IMR-90 (cell line): ENCODE data around the gene HES4.

Experiments used
- BHLHE40 ChIP-seq: fragments of 150-350 bp; IDR thresholded peaks from 2 replicates; pipeline ENCODE4 v1.6.1; 2016; ENCODE audit warnings: mild to moderate bottlenecking, low read depth, low read length
- CTCF ChIP-seq: conservative IDR thresholded peaks from 2 replicates; pipeline ENCODE4 v1.5.1; 2012; ENCODE audit warnings: mild to moderate bottlenecking, low read depth, low read length, improper control_type of control experiment
- MAFK ChIP-seq: IDR thresholded peaks from 2 replicates; pipeline ENCODE4 v1.6.1; 2012; ENCODE audit warnings: low read depth, low read length, improper control_type of control experiment
- MAZ ChIP-seq: IDR thresholded peaks from 2 replicates; pipeline ENCODE4 v1.6.1; 2012; ENCODE audit warnings: low read depth, mild to moderate bottlenecking, low read length, improper control_type of control experiment, moderate library complexity, borderline replicate concordance
- POLR2A ChIP-seq: IDR thresholded peaks from 2 replicates; pipeline ENCODE4 v1.6.1; 2012; ENCODE audit warnings: mild to moderate bottlenecking, low read depth, low read length
- RAD21 ChIP-seq: IDR thresholded peaks from 2 replicates; pipeline ENCODE4 v1.6.1; 2012; ENCODE audit warnings: low read length, improper control_type of control experiment

GRCh38 chr1:1041092-1041523, 41.2 kb upstream of the HES4 start:
- TF ChIP-seq CTCF (no peak), POLR2A (no peak), RAD21 (no peak), MAFK (no peak), MAZ (no peak), BHLHE40 (no peak)
